HG03575 (cell line): ENCODE results near the gene PLEKHS1.
"Not testable (repeated sequence)": the region's sequence is repeated elsewhere in the genome, so short reads cannot be mapped to it uniquely, and the experiment has no call there.

ENCODE experiments used
- ATAC-seq: cut with Tn5 transposase; IDR thresholded peaks from one replicate; pipeline ENCODE4 v1.9.1; 2021; ENCODE audit not compliant: unreplicated experiment, insufficient number of reproducible peaks, low FRiP score; ENCODE audit errors: extremely low read depth

Gene PLEKHS1

GRCh38 chr10:113780681-113781250 is 29.3 kb downstream of the PLEKHS1 start:
- no peak for ATAC-seq

DNA sequence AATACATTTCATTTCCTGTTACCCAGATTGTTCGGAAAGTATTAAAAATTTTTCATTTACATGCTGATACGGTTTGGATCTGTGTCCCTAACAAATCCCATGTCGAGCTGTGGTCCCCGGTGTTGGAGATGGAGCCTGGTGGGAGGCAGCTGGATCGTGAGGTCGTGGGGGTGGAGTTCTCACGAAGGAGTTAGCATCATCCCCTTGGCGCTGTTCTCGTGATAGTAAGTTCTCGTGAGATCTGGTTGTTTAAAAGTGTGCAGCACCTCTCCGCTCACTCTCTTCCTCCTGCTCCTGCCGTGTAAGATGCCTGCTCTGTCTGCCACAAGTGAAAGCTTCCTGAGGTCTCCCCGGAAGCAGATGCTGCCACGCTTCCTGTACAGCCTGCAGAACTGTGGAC is 30.9 kb downstream of the PLEKHS1 start:
- ATAC-seq = no peak

- no peak for ATAC-seq
Measured at GRCh38 chr10:113782986-113783704, 31.7 kb downstream of the PLEKHS1 start.

DNA sequence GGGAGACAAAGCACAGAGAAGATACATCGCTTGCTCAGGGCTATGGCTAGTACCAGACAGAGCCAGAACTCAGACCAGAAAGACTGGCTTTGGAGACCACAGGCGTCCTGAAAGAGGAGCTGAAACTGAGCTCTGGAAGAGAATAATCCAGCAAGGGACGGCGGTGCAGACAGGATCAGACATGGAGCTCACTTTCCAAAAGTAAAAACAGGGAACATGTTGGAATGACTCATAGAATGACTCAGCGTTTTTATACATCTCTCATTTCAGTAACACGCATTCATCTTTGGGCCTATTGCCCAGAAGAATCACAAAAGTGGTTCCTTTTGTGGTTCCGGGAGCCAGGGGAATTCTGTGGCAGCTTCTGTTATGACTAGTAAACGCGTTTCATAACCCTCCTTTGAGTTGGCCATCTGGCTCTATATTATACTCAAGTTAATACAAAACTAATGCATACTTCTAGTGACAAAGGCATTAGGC is 37.2 kb downstream of the PLEKHS1 start:
- ATAC-seq = peak; percentile 49

DNA sequence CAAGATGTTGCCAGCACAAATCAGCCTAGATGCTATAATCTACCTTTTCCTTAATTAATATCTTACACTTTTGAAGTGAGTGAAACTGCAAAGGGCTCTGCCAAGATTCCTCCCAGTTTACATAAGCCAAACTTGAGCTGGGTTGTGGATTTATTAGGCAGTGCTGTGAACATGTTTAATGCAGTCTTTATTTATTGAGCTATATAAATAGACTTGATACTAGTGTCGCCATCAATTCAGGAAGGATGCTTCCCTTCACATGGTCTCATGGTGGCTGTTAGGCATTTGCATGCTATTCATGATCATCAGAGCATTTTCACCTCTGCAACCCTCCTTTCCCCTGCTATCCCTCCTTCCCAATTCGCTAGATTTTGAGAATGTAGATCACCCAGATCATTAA is 40.2 kb downstream of the PLEKHS1 start:
- ATAC-seq = no peak

DNA sequence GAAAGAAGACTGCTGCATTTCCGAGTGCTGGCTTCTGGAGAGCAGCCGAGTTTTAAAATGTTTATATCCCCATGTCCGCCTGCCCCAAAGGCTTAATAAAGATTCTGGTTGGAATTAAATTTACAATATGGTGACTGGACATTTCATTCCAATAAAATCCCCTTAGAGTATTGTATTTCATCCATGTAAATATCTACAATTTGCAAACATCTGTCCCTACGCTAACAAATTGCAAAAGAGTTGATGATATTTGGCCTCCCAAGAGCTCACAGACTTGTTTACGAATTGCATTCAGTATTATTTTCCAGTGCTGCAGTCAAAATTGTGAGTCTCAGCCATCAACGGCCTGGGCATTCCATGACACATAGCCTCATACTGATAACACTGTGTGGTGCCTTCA is 50.1 kb downstream of the PLEKHS1 start:
- no peak for ATAC-seq

- no peak for ATAC-seq
Measured at GRCh38 chr10:113802997-113803396, 51.5 kb downstream of the PLEKHS1 start.

DNA sequence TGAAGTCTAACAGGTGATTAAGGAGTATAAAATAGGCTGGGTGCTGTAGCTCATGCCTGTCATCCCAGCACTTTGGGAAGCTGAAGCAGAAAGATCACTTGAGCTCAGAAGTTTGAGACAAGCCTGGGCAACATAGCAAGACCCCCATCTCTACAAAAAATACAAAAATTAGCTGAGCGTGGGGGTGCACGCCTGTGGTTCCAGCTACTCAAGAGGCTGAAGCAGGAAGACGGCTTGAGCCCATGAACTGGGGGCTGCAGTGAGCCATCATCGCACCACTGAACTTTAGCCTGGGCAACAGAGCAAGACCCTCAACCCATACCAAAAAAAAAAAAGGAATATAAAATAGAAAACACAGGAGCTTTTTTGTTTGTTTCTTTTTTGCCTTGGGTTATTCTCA is 55.0 kb downstream of the PLEKHS1 start:
- no peak for ATAC-seq

DNA sequence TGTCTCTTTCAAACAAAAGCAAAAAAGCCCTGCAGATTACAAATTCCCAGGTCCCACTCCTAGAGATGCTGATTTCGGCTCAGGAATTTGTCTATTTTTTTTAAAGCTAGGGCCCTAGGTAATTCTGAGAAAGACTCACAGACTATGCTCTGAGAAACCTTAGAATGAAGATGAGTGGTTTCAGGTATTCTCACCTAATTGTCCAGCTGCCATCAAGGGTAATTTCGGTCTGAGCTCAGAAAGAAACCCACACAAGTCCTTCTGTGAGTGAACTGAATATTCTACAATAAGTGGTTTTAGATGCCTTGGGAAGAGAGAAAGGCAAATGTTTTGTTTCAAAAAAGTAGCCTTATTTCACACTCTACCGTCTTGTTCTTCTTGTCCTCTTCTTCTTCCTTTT is 56.7 kb downstream of the PLEKHS1 start:
- no peak for ATAC-seq

GRCh38 chr10:113814700-113815099 is 63.2 kb downstream of the PLEKHS1 start:
- not testable (repeated sequence) for ATAC-seq

- no peak for ATAC-seq
Measured at GRCh38 chr10:113819989-113820388, 68.5 kb downstream of the PLEKHS1 start.

DNA sequence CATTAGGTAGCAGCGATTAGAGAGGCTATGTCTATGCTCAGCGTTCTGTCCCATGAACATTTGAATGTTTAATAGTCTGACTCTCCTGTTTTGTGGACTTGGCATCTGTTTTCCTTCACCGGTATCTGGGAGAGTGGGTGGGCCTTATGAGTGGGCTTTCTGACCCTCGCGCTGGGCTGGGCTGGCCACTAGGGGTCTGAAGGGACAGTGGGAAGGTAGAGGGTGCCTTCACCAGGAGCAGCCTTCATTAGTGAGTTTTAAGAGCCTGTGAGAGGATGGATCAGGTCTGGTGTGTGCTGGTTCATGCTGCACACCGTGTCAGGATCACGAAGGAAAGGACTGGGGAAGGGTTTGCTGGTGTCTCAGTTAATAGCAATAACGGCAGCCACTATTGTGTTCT is 69.0 kb downstream of the PLEKHS1 start:
- no peak for ATAC-seq

DNA sequence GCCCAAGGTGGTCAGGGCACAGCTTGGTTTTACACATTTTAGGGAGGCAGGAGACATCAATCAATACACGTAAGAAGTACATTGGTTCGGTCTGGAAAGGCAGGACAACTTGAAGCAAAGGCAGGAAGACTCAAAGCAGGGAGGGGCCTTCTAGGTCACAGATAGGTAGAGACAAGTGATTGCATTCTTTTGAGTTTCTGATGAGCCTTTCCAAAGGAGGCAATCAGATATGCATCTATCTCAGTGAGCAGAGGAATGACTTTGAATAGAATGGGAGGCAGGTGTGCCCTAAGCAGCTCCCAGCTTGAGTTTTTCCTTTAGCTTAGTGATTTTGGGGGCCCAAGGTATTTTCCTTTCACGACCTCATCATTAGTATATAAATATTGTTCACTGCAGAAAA is 69.8 kb downstream of the PLEKHS1 start:
- ATAC-seq = not testable (repeated sequence)

DNA sequence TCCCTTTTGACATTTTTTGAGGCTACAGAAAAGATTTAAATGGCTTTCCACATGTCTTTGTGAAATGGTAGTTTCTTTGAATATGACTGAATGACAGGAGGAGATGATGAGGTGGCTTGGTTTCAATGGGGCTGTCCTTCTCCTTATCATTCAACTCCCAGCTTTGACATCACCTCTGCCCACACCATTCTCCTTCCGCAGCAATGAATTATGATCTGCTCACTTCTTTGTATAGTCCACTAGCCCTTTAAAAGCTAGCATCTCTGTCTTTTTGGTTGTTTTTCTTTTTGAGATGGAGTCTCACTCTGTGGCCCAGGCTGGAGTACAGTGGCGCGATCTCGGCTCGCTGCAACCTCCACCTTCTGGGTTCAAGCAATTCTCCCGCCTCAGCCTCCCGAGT is 70.7 kb downstream of the PLEKHS1 start:
- ATAC-seq = no peak

DNA sequence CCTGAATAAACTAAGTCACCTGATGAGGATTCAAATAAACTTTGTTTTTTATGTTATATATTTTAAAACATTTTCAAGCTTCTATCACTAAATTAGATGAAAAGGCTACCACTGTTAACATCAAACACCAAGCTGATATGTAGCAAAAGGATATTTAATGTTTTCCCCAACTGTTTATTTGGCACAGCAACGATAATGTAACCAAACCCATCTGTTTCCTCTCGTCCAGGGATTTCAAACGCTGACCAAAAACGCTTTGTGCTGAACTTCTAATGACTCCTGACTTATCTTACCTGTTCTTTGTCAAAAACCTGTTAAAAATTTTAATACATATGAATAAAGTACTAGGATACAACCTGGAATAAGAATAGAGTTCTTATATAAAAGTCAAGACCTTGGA is 71.9 kb downstream of the PLEKHS1 start:
- no peak for ATAC-seq

DNA sequence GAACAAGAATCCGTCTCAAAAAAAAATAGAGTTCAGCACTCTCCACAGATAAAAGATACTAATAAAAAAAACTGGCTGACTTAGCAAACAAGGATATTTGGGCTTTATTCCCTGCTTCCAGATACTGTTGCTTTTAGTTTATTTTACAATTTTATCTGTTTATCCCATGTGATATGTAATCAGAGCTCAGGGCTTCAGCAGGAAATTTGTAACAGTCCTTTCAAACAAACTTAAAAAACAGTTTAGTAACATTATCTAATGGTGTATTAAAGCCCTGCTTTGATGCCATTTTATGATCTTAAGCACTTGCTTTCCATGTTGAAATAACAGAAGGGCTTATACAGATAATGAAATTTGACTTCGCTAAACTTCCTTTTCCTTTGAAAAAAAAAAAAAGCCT is 74.3 kb downstream of the PLEKHS1 start:
- no peak for ATAC-seq

GRCh38 chr10:113828567-113828966 is 77.1 kb downstream of the PLEKHS1 start:
- ATAC-seq = not testable (repeated sequence)
